H9 (cell line): ENCODE data around the gene ZRANB3. TPM values are rescaled to one million over a fixed set of nuclear protein-coding genes. Genes with fewer than 3 reads are reported as not detected.

Source experiments
- DNase-seq: peaks from one replicate; pipeline ENCODE4 v3.0.0-alpha.2; 2017
- H2AFZ ChIP-seq: one replicate; pipeline ENCODE4 v1.6.1; 2013; ENCODE audit warnings: mild to moderate bottlenecking, low read length, control low read depth, moderate library complexity
- H2AK5ac ChIP-seq: 2 replicates; pipeline ENCODE4 v1.6.1; 2013; ENCODE audit warnings: low read length, control low read depth, mixed read lengths; ENCODE audit not compliant: insufficient read length
- H2BK120ac ChIP-seq: one replicate; pipeline ENCODE4 v1.6.1; 2013; ENCODE audit warnings: low read depth, mild to moderate bottlenecking, low read length, control low read depth, inconsistent platforms; ENCODE audit not compliant: poor library complexity, severe bottlenecking
- H2BK12ac ChIP-seq: 2 replicates; pipeline ENCODE4 v1.6.1; 2013; ENCODE audit warnings: low read length, control low read depth, mixed read lengths, low read depth; ENCODE audit not compliant: insufficient read length
- H2BK15ac ChIP-seq: 2 replicates; pipeline ENCODE4 v1.6.1; 2013; ENCODE audit warnings: low read depth, low read length, control low read depth
- H2BK20ac ChIP-seq: one replicate; pipeline ENCODE4 v1.6.1; 2013; ENCODE audit warnings: low read depth, mild to moderate bottlenecking, low read length, control low read depth, inconsistent platforms; ENCODE audit not compliant: poor library complexity, severe bottlenecking
- H2BK5ac ChIP-seq: 2 replicates; pipeline ENCODE4 v1.6.1; 2013; ENCODE audit warnings: low read length, control low read depth, mixed read lengths; ENCODE audit not compliant: insufficient read length
- H3K14ac ChIP-seq: 2 replicates; pipeline ENCODE4 v1.6.1; 2013; ENCODE audit warnings: low read length, control low read depth; ENCODE audit not compliant: insufficient read depth
- H3K18ac ChIP-seq: 2 replicates; pipeline ENCODE4 v1.6.1; 2013; ENCODE audit warnings: low read depth, mild to moderate bottlenecking, mixed read lengths, low read length, control low read depth; ENCODE audit not compliant: insufficient read length
- H3K23ac ChIP-seq: 2 replicates; pipeline ENCODE4 v1.6.1; 2013; ENCODE audit warnings: low read length, control low read depth, mixed read lengths, low read depth; ENCODE audit not compliant: insufficient read length
- H3K23me2 ChIP-seq: 2 replicates; pipeline ENCODE4 v1.6.1; 2013; ENCODE audit warnings: low read depth, mild to moderate bottlenecking, mixed read lengths, low read length, control low read depth; ENCODE audit not compliant: insufficient read length, poor library complexity, severe bottlenecking
- H3K27ac ChIP-seq: 2 replicates; pipeline ENCODE4 v1.5.1; 2013; ENCODE audit warnings: low read length, control low read depth, mixed read lengths, low read depth; ENCODE audit not compliant: insufficient read length
- H3K27me3 ChIP-seq: 2 replicates; pipeline ENCODE4 v1.6.1; 2013; ENCODE audit warnings: low read length, control low read depth, inconsistent platforms; ENCODE audit not compliant: insufficient read depth
- H3K4ac ChIP-seq: 2 replicates; pipeline ENCODE4 v1.6.1; 2013; ENCODE audit warnings: low read depth, mild to moderate bottlenecking, control low read depth, inconsistent platforms, low read length, moderate library complexity
- H3K4me1 ChIP-seq: 2 replicates; pipeline ENCODE4 v1.6.1; 2013; ENCODE audit warnings: low read length, control low read depth, inconsistent platforms; ENCODE audit not compliant: insufficient read depth
- H3K4me2 ChIP-seq: 2 replicates; pipeline ENCODE4 v1.6.1; 2013; ENCODE audit warnings: low read length, control low read depth, mixed read lengths; ENCODE audit not compliant: insufficient read length, insufficient read depth
- H3K56ac ChIP-seq: 2 replicates; pipeline ENCODE4 v1.6.1; 2013; ENCODE audit warnings: low read depth, mild to moderate bottlenecking, mixed read lengths, low read length, control low read depth; ENCODE audit not compliant: insufficient read length
- H3K79me1 ChIP-seq: 2 replicates; pipeline ENCODE4 v1.6.1; 2013; ENCODE audit warnings: low read depth, mild to moderate bottlenecking, moderate library complexity, low read length, control low read depth, inconsistent platforms; ENCODE audit not compliant: insufficient read depth, poor library complexity, severe bottlenecking
- H3K79me2 ChIP-seq: 2 replicates; pipeline ENCODE4 v1.6.1; 2013; ENCODE audit warnings: low read length, control low read depth, inconsistent platforms; ENCODE audit not compliant: insufficient read depth
- H3K9ac ChIP-seq: 2 replicates; pipeline ENCODE4 v1.6.1; 2013; ENCODE audit warnings: low read length, control low read depth, mixed read lengths; ENCODE audit not compliant: insufficient read length; ENCODE audit errors: extremely low read depth
- H3K9me3 ChIP-seq: one replicate; pipeline ENCODE4 v1.6.1; 2013; ENCODE audit warnings: low read depth, low read length, inconsistent platforms; ENCODE audit not compliant: control insufficient read depth
- H3T11ph ChIP-seq: one replicate; pipeline ENCODE4 v1.6.1; 2013; ENCODE audit warnings: mild to moderate bottlenecking, low read length, control low read depth, inconsistent platforms
- H4K20me1 ChIP-seq: one replicate; pipeline ENCODE4 v1.6.1; 2013; ENCODE audit not compliant: control insufficient read depth, insufficient read length, insufficient read depth
- H4K5ac ChIP-seq: 2 replicates; pipeline ENCODE4 v1.6.1; 2013; ENCODE audit warnings: low read depth, mild to moderate bottlenecking, mixed read lengths, low read length, control low read depth; ENCODE audit not compliant: insufficient read length
- H4K8ac ChIP-seq: replicated peaks from 2 replicates; pipeline ENCODE4 v1.6.1; 2013; ENCODE audit warnings: low read length, control low read depth, mixed read lengths, low read depth; ENCODE audit not compliant: insufficient read length
- H4K91ac ChIP-seq: 2 replicates; pipeline ENCODE4 v1.6.1; 2013; ENCODE audit warnings: low read depth, mild to moderate bottlenecking, moderate library complexity, mixed read lengths, low read length, control low read depth; ENCODE audit not compliant: insufficient read length
- H3K27ac Mint-ChIP-seq, 3 experiments: 2 replicates in 2 of 3; 3 replicates in 1 of 3; pipeline ENCODE4 v1.8.0; 2020 to 2021; ENCODE audit warnings: mixed read lengths in 3 of 3, mild to moderate bottlenecking in 1 of 3, moderate library complexity in 1 of 3
- H3K27me3 Mint-ChIP-seq: 2 replicates; pipeline ENCODE4 v1.8.0; 2021; ENCODE audit warnings: low read depth, mild to moderate bottlenecking, moderate library complexity, mixed read lengths
- H3K36me3 Mint-ChIP-seq, 3 experiments: 2 replicates in 2 of 3; 3 replicates in 1 of 3; pipeline ENCODE4 v1.8.0; 2020 to 2021; ENCODE audit warnings: low read depth in 3 of 3, mixed read lengths in 3 of 3; ENCODE audit not compliant: insufficient read depth in 1 of 3
- H3K4me1 Mint-ChIP-seq, 2 experiments: 2 replicates each; pipeline ENCODE4 v1.8.0; 2020; ENCODE audit warnings: mixed read lengths in 2 of 2
- H3K4me3 Mint-ChIP-seq, 2 experiments: 2 replicates in 1 of 2; 3 replicates in 1 of 2; pipeline ENCODE4 v1.8.0; 2020 to 2021; ENCODE audit warnings: mild to moderate bottlenecking in 2 of 2, mixed read lengths in 2 of 2, moderate library complexity in 1 of 2
- H3K9me3 Mint-ChIP-seq, 2 experiments: 2 replicates in 1 of 2; 3 replicates in 1 of 2; pipeline ENCODE4 v1.8.0; 2020; ENCODE audit warnings: mild to moderate bottlenecking in 2 of 2, mixed read lengths in 2 of 2, moderate library complexity in 1 of 2
- total RNA-seq: library from RNA; stranded (reverse); gene quantifications from 2 replicates; pipeline ENCODE4 v1.2.1, GENCODE V29; 2021
- TF ChIP-seq, protein P1 (sequence below): fragments of 200-600 bp; sonication (generic); conservative IDR thresholded peaks from 3 replicates; pipeline ENCODE4 v1.8.0; 2021; ENCODE audit warnings: antibody characterized with exemption, mild to moderate bottlenecking

Gene ZRANB3
- total RNA-seq, 1 experiment from 2014 or later: 16.7 TPM

DNA sequence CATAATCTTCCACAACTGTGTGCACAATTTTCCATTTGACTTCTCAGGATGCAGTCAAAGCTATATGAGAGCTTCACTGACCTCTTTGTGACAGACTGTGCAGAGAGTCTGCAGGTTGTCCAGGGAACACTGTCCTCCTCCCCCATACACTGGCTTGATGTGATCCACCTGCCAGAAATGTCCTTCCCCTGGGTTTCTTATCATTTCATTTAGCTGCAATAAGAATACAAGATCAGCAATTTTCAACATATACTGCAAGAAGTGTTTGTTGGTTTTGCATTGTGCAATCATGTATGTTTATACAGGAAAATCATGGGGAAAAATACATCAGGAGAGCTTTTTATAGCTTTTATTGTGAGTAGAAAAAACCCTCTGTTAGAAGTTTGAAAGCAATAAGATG, 328.3 kb downstream of the ZRANB3 start:
- Histone ChIP-seq H2AFZ (no peak overlapping the region), H3K18ac (no peak overlapping the region), H3K4ac (no peak overlapping the region), H2BK15ac (no peak overlapping the region), H4K91ac (no peak overlapping the region), H3K56ac (no peak overlapping the region), H3K27ac (no peak overlapping the region), H2BK5ac (no peak overlapping the region), H3K9ac (no peak overlapping the region), H3K4me1 (no peaks in the 10 kb centered on the region), H3K4me2 (no peak overlapping the region), H3K14ac (no peak overlapping the region), H3K9me3 (no peaks in the 10 kb centered on the region), H3K27me3 (no peaks in the 10 kb centered on the region), H2BK20ac (no peak overlapping the region), H2BK12ac (no peak overlapping the region), H4K5ac (no peak overlapping the region), H2BK120ac (no peak overlapping the region), H3T11ph (no peak overlapping the region), H3K23ac (no peak overlapping the region), H4K8ac (no peak overlapping the region), H2AK5ac (no peak overlapping the region), H3K23me2 (no peaks in the 10 kb centered on the region), H3K79me2 (no peaks in the 10 kb centered on the region), H3K79me1 (no peaks in the 10 kb centered on the region), H4K20me1 (no peaks in the 10 kb centered on the region)
- no peaks in the 10 kb centered on the region for H3K4me1 Mint-ChIP-seq
- no peaks in the 10 kb centered on the region for H3K9me3 Mint-ChIP-seq
- H3K27me3 Mint-ChIP-seq: no peaks in the 10 kb centered on the region
- no peak overlapping the region for H3K4me3 Mint-ChIP-seq
- peaks cover 0 to 1% (median 0%) of the 10 kb centered on the region in 3 experiments; a peak in 2 of 7 replicates for H3K36me3 Mint-ChIP-seq
- H3K27ac Mint-ChIP-seq: no peak overlapping the region
- no peak for DNase-seq
- TF ChIP-seq, protein P1, sequence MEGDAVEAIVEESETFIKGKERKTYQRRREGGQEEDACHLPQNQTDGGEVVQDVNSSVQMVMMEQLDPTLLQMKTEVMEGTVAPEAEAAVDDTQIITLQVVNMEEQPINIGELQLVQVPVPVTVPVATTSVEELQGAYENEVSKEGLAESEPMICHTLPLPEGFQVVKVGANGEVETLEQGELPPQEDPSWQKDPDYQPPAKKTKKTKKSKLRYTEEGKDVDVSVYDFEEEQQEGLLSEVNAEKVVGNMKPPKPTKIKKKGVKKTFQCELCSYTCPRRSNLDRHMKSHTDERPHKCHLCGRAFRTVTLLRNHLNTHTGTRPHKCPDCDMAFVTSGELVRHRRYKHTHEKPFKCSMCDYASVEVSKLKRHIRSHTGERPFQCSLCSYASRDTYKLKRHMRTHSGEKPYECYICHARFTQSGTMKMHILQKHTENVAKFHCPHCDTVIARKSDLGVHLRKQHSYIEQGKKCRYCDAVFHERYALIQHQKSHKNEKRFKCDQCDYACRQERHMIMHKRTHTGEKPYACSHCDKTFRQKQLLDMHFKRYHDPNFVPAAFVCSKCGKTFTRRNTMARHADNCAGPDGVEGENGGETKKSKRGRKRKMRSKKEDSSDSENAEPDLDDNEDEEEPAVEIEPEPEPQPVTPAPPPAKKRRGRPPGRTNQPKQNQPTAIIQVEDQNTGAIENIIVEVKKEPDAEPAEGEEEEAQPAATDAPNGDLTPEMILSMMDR: no peak
